Measurements from ENCODE around the gene PRTG. TPM values are rescaled to one million over a fixed set of nuclear protein-coding genes. Genes with fewer than 3 reads are reported as not detected.
"Not testable (repeated sequence)": the region's sequence is repeated elsewhere in the genome, so short reads cannot be mapped to it uniquely, and the experiment has no call there.

Gene PRTG
- total RNA-seq, 2 experiments from 2014 or later = not detected

DNA sequence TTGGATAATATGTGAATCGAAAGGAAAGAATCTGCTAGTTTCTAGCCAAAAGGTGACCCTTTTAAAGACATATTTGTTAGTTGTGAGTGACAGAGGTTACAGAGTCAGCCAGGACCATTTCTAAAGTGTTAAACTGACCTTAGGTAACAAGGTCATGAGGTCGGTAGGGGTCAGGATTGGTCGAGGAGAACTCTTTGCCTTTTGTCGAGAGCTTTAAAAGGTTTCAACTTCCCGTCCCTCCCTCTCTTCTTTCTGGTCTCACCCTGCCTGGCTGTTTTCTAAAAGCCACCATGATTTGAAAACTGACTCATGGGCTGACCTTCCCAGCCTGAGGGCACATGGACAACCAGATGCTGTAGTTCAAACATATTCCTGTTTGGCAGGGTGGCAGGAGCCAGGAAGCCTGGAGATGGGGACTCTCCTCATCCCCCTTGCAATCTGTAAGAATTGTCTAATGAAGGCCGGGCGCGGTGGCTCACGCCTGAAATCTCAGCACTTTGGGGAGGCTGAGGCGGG lies 25.8 kb upstream of the PRTG start:
- H3K9me3 Mint-ChIP-seq = no peaks in the 10 kb centered on the region
- DNase-seq (no peak), ATAC-seq (ENCODE audit: low read depth) (no peak)
- POLR2A ChIA-PET = no interaction called here
- peaks cover 10% of the 10 kb centered on the region for H3K27me3 Mint-ChIP-seq
- H3K4me3 Mint-ChIP-seq = no peak overlapping the region
- no peak overlapping the region for H3K27ac Mint-ChIP-seq
- peaks cover 5% of the 10 kb centered on the region for H3K4me1 Mint-ChIP-seq
- no peaks in the 10 kb centered on the region for H3K36me3 Mint-ChIP-seq

DNA sequence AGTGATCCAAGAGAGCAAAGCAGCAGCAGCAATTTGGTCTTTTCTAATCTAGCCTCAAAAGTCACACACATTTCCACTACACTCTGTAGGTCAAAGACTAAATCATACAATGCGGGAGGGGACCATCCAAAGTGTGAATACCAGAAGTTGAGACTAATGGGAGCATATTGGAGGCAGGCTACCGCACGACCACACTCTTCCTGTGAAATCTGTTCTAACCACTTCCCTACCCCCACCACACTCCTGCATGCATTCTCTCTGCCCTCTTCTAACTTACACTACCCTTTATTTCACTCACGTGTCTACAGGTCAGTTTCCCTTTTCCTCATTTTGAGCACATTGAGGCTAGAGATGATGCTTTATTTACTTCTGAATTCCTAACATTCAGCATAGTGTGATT lies 23.7 kb upstream of the PRTG start:
- no peaks in the 10 kb centered on the region for H3K36me3 Mint-ChIP-seq
- H3K9me3 Mint-ChIP-seq = no peaks in the 10 kb centered on the region
- DNase-seq (no peak), ATAC-seq (ENCODE audit: low read depth) (no peak)
- H3K4me3 Mint-ChIP-seq = no peak overlapping the region
- peaks cover 5% of the 10 kb centered on the region for H3K4me1 Mint-ChIP-seq
- POLR2A ChIA-PET = no interaction called here
- peaks cover 2% of the 10 kb centered on the region for H3K27me3 Mint-ChIP-seq
- no peak overlapping the region for H3K27ac Mint-ChIP-seq

DNA sequence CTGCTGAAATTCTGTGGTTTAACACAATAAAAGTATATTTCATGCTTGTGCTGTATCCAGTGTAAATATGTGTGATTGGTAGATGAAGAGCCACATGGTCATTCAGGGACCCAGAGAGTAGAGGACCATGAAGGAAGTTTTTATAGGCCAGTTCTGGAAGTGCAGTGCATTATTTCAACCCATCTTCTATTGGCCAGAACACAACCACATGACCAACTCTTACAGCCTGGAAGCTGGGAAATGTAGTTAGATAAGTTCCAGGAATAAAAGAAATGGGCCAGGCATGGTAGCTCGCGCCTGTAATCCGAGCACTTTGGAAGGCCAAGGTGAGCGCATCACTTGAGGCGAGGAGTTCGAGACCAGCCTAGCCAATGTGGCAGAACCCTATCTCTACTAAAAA lies 21.4 kb upstream of the PRTG start:
- no peaks in the 10 kb centered on the region for H3K9me3 Mint-ChIP-seq
- H3K27ac Mint-ChIP-seq = no peak overlapping the region
- POLR2A ChIA-PET = no interaction called here
- H3K27me3 Mint-ChIP-seq = no peaks in the 10 kb centered on the region
- H3K36me3 Mint-ChIP-seq = no peaks in the 10 kb centered on the region
- no peak overlapping the region for H3K4me3 Mint-ChIP-seq
- no peak for DNase-seq
- no peak for ATAC-seq (ENCODE audit: low read depth)
- peaks cover 5% of the 10 kb centered on the region for H3K4me1 Mint-ChIP-seq

DNA sequence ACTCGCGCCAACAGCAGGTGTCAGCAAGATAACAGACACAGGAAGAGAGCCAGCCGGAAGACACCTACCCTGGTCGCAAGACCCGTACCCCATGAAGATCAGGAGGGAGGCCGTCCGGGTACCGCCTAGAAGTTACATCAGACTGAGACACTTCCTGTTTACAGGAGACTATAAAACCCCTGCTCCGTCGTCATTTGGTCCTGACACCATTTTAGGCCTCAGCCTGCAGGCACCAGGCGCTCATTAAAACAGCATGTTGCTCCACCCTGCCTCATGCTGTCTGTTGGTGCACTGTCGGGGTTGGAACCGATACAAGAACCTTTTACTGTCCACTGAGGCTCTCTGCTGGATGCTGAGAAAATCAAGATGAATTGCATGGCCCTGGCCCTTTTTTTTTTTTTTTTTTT lies 15.6 kb upstream of the PRTG start:
- POLR2A ChIA-PET = no interaction called here
- Mint-ChIP-seq H3K4me3 (no peak overlapping the region), H3K9me3 (no peaks in the 10 kb centered on the region)

DNA sequence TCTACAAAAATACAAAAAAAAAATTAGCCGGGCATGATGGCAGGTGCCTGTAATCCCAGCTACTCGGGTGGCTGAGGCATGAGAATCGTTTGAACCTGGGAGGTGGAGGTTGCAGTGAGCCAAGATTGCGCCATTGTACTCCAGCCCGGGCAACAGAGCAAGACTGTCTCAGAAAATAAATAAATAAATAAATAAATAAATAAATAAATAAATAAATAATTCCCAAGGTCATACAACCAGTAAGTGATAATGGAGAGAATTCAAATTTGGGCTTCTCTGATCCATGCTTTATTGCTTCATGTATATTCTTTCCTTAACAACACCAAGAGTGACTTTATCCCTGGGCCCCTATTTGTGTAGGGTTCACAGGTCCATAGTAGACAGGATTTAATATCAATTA lies 10.5 kb upstream of the PRTG start:
- H3K36me3 Mint-ChIP-seq; H3K4me3 Mint-ChIP-seq; H3K9me3 Mint-ChIP-seq; H3K27ac Mint-ChIP-seq; H3K4me1 Mint-ChIP-seq; DNase-seq; ATAC-seq (ENCODE audit: low read depth); POLR2A ChIA-PET: not testable (repeated sequence)
- peaks cover 26% of the 10 kb centered on the region for H3K27me3 Mint-ChIP-seq

More for the DNA sequence above, 15.6 kb upstream of the PRTG start:
- Mint-ChIP-seq H3K4me1 (no peaks in the 10 kb centered on the region), H3K36me3 (no peaks in the 10 kb centered on the region), H3K27me3 (peaks cover 15% of the 10 kb centered on the region), H3K27ac (no peak overlapping the region)
- DNase-seq (no peak), ATAC-seq (ENCODE audit: low read depth) (no peak)

DNA sequence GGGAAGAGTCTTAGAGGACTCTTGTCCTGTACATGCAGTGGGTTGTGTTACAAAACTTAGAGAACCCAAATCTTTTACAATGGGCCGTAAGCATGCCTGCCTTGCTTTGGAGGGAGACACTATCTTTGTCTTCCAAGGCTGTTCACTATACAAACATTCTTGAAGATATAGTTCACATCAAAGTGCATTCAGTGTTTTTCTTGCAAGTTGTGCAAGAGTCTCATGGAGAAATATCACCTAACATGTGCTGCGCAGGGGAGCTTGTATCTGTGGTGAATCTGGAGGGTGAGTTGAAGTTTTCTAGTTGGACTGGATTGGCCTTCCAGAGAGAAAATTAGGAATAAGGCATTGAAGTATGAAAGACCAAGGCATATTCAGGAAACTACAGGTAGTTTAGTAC lies 7.8 kb upstream of the PRTG start:
- no peaks in the 10 kb centered on the region for H3K9me3 Mint-ChIP-seq

DNA sequence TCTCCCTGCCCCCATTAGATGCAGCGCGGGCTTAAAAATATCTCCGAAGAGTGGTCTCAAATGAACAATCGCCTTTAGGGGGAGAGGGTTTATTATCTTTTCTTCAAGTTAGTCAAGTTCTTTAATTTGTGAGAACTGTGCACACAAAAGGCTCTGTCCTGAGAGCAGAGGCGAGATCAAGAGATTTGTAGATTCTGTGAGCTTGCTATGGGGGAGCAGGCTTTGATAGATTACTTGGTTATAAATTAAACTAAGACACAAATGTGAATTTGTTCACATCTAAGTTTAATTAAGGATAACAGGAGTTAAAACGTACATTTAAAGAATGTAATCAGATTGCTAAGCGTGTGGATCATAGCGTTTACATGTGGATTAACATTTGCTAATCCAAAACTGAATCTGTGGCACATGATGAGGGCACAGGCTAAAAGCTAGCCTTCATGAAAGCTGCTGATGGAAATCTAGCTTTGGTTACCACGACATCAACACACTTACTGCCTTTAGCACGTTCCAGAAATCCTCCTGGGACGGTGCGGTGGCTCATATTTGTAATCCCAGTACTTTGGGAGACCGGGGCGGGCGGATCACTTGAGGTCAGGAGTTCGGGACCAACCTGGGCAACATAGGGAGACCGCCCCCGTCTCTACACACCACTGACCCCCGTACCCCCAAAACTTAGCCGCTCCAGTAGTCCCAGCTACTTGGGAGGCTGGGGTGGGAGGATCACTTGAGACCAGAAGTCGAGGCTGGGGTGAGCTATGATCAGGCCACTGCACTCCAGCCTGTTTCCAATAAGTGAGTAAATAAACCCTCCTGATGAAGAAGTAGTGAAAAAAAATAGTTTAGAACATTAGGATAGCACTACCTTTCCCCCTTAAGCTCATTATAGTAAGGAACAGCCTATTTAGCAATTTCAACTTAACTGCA lies 1.0 kb upstream of the PRTG start:
- no peaks in the 10 kb centered on the region for H3K36me3 Mint-ChIP-seq
- H3K4me1 Mint-ChIP-seq = peaks cover 4% of the 10 kb centered on the region
- peaks cover 41% of the 10 kb centered on the region for H3K27me3 Mint-ChIP-seq
- no peak for ATAC-seq (ENCODE audit: low read depth)
- H3K27ac Mint-ChIP-seq = no peak overlapping the region
- POLR2A ChIA-PET = no interaction called here
- no peaks in the 10 kb centered on the region for H3K9me3 Mint-ChIP-seq
- no peak for DNase-seq
- peak overlapping the region; percentile 11 for H3K4me3 Mint-ChIP-seq

More for the DNA sequence above, 7.8 kb upstream of the PRTG start:
- Mint-ChIP-seq H3K27me3 (peaks cover 27% of the 10 kb centered on the region), H3K36me3 (no peaks in the 10 kb centered on the region), H3K4me3 (no peak overlapping the region), H3K4me1 (no peaks in the 10 kb centered on the region), H3K27ac (no peak overlapping the region)
- ATAC-seq (ENCODE audit: low read depth) (no peak), DNase-seq (no peak)
- POLR2A ChIA-PET = no interaction called here

DNA sequence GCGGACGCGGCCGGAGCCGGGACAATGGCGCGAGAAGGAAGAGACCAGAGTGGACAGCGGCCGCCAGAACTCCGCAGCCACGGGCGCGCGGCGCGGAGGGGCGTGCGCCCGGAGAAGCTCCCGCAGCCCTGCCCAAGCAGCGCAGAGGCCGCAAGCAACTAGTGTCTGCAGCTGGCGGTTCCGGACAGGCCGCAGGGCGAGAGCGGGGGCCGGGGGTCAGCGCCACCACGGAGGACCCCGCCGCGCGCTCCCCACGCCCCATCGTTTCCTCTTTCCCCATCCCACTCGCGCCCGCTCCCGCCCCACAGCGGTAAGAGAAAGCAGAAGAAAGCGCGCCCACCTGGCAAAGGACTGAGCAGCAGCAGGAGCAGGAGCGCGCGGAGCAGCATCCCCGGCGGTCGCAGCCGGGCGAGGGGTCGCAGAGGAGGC lies 440 bp downstream of the PRTG start:
- DNase-seq = peak; percentile 45
- Mint-ChIP-seq H3K27me3 (peaks cover 44% of the 10 kb centered on the region), H3K36me3 (no peaks in the 10 kb centered on the region), H3K27ac (no peak overlapping the region), H3K4me1 (peaks cover 4% of the 10 kb centered on the region), H3K9me3 (no peaks in the 10 kb centered on the region), H3K4me3 (peak overlapping the region; percentile 75)
- ATAC-seq (ENCODE audit: low read depth) = no peak
- POLR2A ChIA-PET = no interaction called here

DNA sequence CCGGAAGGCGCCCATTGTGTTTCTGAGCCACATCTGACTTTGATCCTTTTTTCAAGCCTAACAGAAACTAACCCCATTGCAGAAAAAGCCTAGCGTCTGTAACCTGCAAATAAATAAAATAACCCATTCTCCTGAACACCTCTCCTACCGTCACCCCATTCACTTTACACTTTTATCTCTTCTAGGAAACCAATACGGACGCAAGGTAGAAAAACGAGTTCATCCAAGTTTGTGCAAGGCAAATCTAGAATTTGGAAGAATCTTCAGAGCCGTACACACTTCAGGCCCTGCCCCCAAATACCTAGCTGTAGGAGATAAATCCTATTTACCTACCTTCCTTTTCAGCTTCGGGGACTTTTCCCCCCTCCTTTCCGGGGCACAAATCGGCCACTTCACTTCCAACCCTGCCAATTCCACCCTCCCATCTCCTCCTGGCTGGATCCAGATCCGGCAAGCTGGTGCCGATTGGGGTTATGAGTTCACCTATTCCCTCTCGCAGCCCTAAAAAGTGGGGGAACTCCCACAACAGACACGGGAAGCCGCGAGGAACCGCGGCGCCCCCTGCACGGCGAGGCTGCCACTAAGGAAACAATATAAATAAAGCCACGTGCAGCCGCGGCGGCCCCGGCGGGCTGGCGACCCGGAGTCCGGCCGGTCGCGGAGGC lies 987 bp downstream of the PRTG start:
- ATAC-seq (ENCODE audit: low read depth) = peak; percentile 22
- DNase-seq = peak; percentile 38
- Mint-ChIP-seq H3K9me3 (no peaks in the 10 kb centered on the region), H3K27me3 (peaks cover 44% of the 10 kb centered on the region), H3K27ac (no peak overlapping the region), H3K36me3 (no peaks in the 10 kb centered on the region), H3K4me1 (peaks cover 4% of the 10 kb centered on the region), H3K4me3 (no peak overlapping the region)
- POLR2A ChIA-PET = no interaction called here

DNA sequence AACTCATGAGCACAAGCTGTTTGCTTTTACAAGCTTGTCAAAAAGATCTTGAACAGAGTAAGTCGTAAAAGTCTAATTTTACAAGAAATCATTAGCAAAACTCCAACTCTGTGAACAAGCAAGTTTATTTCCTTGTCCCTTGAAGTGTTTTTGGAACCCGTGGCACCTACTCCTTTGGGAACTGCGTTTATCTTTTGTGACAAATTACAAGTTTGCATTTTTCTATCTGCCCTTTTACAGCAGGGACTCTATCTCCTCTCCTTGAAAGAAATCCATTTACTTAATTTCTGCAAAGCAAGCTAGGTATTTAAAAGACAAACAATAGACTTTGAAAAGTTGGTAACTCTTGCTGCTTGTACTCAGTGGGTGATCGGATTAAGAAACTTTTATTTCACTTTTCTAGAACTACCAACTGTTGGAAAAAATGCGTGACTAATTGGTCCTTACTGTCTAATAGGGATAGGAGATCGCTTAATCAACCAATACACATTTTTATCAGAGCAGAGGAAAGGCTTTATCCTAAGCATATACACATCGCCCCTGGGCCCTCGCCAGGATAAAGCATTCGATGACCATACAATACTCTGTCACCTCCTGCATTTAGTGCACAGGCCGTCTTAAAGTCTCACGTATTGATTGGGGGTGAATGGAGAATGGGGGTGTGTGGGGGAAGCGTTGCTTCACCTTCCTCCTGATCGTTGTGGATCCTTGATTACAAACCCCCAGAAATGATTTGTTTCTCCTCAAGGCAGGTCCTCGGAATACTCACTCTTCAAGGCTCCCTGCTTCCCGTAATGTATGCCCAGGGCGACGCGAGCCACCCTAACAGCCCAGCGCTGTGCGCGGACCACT lies 1.7 kb downstream of the PRTG start:
- H3K27ac Mint-ChIP-seq = no peak overlapping the region
- POLR2A ChIA-PET = no interaction called here
- peaks cover 50% of the 10 kb centered on the region for H3K27me3 Mint-ChIP-seq
- peak; percentile 27 for DNase-seq
- no peaks in the 10 kb centered on the region for H3K36me3 Mint-ChIP-seq
- peak; percentile 74 for ATAC-seq (ENCODE audit: low read depth)
- peaks cover 4% of the 10 kb centered on the region for H3K4me1 Mint-ChIP-seq
- H3K9me3 Mint-ChIP-seq = no peaks in the 10 kb centered on the region
- H3K4me3 Mint-ChIP-seq = no peak overlapping the region

DNA sequence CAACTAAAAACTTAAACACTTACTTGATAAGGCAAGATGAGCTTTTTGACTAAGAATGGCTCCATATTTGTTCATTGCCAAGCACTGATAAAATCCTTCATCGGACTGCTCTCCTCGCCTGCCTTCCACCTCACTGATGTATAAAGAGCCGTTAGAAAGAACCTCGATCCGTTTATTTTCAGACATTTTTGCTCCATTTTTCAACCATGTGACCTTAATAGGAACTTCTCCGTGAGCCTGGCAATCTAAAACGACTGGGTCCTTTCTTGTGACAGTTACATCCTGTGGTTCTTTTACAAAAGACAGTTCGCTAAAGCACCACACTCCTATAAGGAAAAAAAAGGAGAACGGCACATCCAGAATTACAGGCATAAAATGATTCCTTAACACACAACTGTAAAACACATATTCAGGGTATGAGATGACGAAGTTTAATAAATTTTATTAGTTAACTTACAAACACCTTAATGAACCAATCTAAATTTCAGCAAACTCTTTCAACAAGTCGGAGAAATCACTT lies 2.5 kb downstream of the PRTG start:
- POLR2A ChIA-PET = no interaction called here
- ATAC-seq (ENCODE audit: low read depth) (no peak), DNase-seq (no peak)
- no peaks in the 10 kb centered on the region for H3K9me3 Mint-ChIP-seq
- H3K4me1 Mint-ChIP-seq = peaks cover 4% of the 10 kb centered on the region
- H3K36me3 Mint-ChIP-seq = no peaks in the 10 kb centered on the region
- peaks cover 46% of the 10 kb centered on the region for H3K27me3 Mint-ChIP-seq
- H3K27ac Mint-ChIP-seq = no peak overlapping the region
- H3K4me3 Mint-ChIP-seq = no peak overlapping the region

DNA sequence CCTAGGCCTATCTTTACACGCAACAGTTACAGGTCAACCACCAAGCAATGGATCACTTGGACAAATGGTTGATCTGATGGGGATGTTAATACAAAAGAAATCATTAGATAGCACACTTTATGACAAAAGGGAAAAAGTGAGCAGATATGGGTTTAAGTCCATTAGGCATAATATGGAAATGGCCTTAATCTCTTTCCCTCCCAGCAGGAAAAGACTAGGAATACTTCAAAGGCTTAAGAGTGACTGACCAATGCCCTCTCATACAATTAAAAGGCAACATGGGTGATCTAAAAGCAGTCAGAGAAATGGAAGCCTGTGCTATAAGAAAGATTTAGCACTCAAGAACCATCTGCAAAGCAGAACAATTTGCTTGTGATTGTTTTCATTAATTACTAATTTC lies 3.3 kb downstream of the PRTG start:
- DNase-seq (no peak), ATAC-seq (ENCODE audit: low read depth) (no peak)
- POLR2A ChIA-PET = no interaction called here
- H3K4me3 Mint-ChIP-seq = no peak overlapping the region
- no peak overlapping the region for H3K27ac Mint-ChIP-seq
- H3K9me3 Mint-ChIP-seq = no peaks in the 10 kb centered on the region
- peaks cover 47% of the 10 kb centered on the region for H3K27me3 Mint-ChIP-seq
- H3K4me1 Mint-ChIP-seq = peaks cover 4% of the 10 kb centered on the region
- no peaks in the 10 kb centered on the region for H3K36me3 Mint-ChIP-seq

DNA sequence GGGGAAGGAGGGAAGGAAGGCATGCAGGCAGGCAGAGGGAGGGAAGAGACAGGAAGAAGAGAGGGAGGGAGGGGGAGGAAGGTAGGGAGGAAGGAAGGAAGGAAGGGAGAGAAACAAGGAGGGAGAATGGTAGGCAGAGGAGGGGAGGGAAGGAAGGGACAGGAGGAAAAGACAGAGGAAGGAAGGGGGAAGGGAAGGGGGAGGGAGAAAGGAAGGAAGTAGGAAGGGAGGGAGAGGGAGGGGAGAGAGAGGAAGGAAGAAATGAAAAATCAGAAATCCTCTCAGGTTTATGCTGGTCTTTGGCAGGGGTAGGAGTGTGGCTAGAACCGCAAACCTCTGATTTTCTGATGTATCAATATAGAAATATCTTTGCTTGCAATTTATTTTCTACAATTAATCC lies 4.2 kb downstream of the PRTG start:
- no peaks in the 10 kb centered on the region for H3K9me3 Mint-ChIP-seq
- peaks cover 40% of the 10 kb centered on the region for H3K27me3 Mint-ChIP-seq
- no peak overlapping the region for H3K27ac Mint-ChIP-seq
- ATAC-seq (ENCODE audit: low read depth) = no peak
- POLR2A ChIA-PET = no interaction called here
- no peak for DNase-seq
- H3K36me3 Mint-ChIP-seq = no peaks in the 10 kb centered on the region
- H3K4me1 Mint-ChIP-seq = peaks cover 3% of the 10 kb centered on the region
- H3K4me3 Mint-ChIP-seq = no peak overlapping the region
